Measurements from ENCODE around the gene OR51B2. TPM values are rescaled to one million over a fixed set of nuclear protein-coding genes. Genes with fewer than 3 reads are reported as not detected.
"Not testable (repeated sequence)": the region's sequence is repeated elsewhere in the genome, so short reads cannot be mapped to it uniquely, and the experiment has no call there.

The OR51B2 gene
- total RNA-seq, 4 donors from 2014 or later = not detected

DNA sequence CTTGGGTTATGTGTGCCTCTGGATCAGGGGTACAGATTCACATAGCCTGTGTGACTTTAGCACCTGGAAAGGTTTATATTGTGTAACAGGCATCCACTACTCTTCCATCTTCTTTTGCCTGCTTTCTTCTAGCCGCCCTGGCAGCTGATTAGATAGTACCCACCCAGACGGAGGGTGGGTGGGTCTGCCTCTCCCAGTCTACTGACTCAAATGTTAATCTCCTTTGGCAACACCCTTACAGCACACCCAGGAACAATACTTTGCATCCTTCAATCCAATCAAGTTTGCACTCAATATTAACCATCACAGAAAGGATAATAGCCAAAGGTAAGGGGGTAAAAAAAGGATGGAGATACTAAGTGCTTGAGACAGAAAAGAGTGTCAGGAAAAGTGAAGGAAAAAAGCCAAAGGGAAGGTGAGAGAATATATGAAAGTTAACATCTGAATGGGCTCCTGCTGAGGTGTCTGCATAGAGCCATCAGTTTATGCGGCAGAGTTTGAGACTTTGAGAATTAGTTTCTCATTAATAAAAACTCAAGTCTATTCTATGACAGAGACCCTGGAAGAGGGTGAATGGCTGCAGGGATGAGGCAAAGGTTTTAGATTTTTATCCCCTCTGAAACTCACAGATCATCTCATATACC, 24.6 kb upstream of the OR51B2 start:
- Histone ChIP-seq H3K9me3 (no peaks in the 10 kb centered on the region), H3K4me3 (no peak overlapping the region), H3K36me3 (no peaks in the 10 kb centered on the region), H3K27me3 (no peaks in the 10 kb centered on the region), H3K27ac (no peak overlapping the region), H3K4me1 (no peaks in the 10 kb centered on the region)
- TF ChIP-seq, protein P1, sequence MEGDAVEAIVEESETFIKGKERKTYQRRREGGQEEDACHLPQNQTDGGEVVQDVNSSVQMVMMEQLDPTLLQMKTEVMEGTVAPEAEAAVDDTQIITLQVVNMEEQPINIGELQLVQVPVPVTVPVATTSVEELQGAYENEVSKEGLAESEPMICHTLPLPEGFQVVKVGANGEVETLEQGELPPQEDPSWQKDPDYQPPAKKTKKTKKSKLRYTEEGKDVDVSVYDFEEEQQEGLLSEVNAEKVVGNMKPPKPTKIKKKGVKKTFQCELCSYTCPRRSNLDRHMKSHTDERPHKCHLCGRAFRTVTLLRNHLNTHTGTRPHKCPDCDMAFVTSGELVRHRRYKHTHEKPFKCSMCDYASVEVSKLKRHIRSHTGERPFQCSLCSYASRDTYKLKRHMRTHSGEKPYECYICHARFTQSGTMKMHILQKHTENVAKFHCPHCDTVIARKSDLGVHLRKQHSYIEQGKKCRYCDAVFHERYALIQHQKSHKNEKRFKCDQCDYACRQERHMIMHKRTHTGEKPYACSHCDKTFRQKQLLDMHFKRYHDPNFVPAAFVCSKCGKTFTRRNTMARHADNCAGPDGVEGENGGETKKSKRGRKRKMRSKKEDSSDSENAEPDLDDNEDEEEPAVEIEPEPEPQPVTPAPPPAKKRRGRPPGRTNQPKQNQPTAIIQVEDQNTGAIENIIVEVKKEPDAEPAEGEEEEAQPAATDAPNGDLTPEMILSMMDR (IDR thresholded peaks at IDR 0.05) = no peak
- TF ChIP-seq POLR2A (IDR thresholded peaks at IDR 0.05) = no peak
- intact Hi-C loops (cut with DNase I) = no loop called here
- 27 to 29% methylated on average over 3 of the region's 3 CpGs for WGBS, 2 donors
- no peak for DNase-seq

DNA sequence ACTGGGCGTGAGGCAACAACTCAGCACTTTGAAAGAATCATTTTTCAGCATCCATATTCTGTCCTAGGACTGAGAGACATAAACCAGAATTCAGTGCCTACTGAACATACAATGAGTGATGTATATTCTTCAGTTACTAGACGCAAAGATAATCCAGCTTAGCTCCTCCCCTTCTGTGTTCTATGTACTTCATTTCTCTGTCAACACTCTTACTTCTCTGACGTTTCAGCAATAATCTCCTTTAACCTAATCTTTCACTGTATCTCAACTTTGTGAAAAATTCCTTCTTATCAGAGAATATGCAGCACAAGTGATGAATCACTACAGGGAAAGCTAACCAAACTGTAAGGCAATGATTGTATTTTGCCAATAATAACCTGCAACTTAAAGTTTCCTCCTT, 21.7 kb upstream of the OR51B2 start:
- Histone ChIP-seq H3K4me3 (no peak overlapping the region), H3K4me1 (no peaks in the 10 kb centered on the region), H3K27me3 (no peaks in the 10 kb centered on the region), H3K36me3 (no peaks in the 10 kb centered on the region), H3K9me3 (no peaks in the 10 kb centered on the region), H3K27ac (no peak overlapping the region)
- no peak for DNase-seq
- 50 to 54% methylated on average over 3 of the region's 3 CpGs for WGBS, 2 donors
- TF ChIP-seq, protein P1 (IDR thresholded peaks at IDR 0.05) = no peak
- no peak for TF ChIP-seq POLR2A (IDR thresholded peaks at IDR 0.05)
- intact Hi-C loops (cut with DNase I) = no loop called here

DNA sequence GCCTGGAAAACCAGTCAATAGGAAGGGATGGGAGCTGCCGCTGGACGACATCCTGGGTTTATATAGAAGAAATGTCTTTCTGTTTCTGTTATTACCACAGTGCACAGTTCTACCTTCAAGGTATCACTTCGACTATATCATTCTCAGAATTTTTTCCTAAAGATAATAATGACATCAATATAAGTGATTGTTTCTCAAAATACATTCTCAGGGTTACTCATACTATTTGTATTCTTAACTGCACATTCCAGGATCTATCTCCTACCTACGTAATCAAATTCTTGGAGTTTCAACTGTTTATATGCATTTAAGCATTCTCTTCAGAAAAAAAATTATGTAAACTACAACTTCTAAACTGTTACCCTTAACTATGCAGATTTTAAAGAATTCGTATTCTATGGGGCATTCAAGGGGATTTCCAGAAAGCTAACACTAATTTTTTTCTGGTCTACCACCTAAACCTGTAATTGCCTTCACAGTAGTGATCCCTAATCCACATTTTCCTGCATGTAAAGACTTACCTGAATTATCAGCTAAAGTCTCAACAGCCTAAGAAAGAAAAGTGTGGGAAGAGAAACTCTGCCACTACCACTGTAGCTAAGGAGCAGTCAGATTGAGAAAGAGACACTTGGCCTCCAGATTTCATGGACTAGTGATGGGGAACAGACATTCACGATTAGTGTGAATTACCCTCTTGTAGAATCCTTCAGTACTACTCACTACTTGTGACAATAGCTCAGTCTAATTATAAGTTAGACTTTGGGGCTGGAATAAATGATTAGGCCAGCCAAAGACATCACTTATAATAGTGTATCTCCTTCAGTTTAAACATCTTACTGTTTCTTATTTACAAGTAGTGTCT, 19.6 kb upstream of the OR51B2 start, which contains the start of gene OR51B5:
OR51B5 (minus strand) TSS at position 51 of the 862 bp plus-strand sequence; CDS start at position 51, 0 bp downstream.
- TF ChIP-seq, protein P1 (IDR thresholded peaks at IDR 0.05) = no peak
- WGBS, 2 donors = 69 to 72% methylated on average over 6 of the region's 6 CpGs
- no peaks in the 10 kb centered on the region for H3K9me3 ChIP-seq
- H3K27me3 ChIP-seq = no peaks in the 10 kb centered on the region
- H3K4me1 ChIP-seq = no peaks in the 10 kb centered on the region
- intact Hi-C loops (cut with DNase I) = no loop called here
- H3K4me3 ChIP-seq = no peak within 1 kb of the TSS
- no peak within 1 kb of the TSS for H3K27ac ChIP-seq
- no peaks in the 10 kb centered on the region for H3K36me3 ChIP-seq
- DNase-seq = no peak

DNA sequence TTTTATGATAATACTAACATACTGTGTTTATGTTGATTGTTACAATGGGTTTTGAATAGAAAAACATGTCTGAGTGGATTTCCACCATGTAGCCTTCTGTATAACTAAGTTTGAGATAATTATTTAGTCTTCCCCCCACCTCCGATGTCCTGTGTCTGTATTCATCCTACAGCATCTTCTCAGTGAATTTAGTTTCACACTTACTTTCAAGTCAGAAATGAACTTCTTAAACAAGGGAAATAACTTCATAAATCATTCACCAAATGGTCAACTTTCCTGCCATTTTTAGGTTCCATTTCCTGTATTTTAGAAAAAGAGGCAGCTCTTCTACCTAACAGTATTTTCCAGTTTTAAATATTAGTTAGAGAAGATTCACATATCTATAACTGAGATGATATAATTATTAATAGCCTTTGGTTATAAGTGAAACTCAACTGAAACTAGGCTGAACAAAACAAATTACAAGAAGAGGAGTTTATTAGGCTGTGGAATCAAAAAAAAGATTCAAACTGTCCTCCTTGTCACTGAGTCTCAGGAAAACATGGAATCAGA, 15.8 kb upstream of the OR51B2 start:
- DNase-seq = no peak
- no peaks in the 10 kb centered on the region for H3K9me3 ChIP-seq
- WGBS, 2 donors = 71 to 79% methylated on average over 1 of the region's 1 CpG
- no peaks in the 10 kb centered on the region for H3K4me1 ChIP-seq
- no peaks in the 10 kb centered on the region for H3K36me3 ChIP-seq
- no peaks in the 10 kb centered on the region for H3K27me3 ChIP-seq
- intact Hi-C loops (cut with DNase I) = no loop called here
- no peak overlapping the region for H3K4me3 ChIP-seq
- TF ChIP-seq, protein P1 (IDR thresholded peaks at IDR 0.05) = no peak
- TF ChIP-seq POLR2A (IDR thresholded peaks at IDR 0.05) = no peak
- no peak overlapping the region for H3K27ac ChIP-seq

DNA sequence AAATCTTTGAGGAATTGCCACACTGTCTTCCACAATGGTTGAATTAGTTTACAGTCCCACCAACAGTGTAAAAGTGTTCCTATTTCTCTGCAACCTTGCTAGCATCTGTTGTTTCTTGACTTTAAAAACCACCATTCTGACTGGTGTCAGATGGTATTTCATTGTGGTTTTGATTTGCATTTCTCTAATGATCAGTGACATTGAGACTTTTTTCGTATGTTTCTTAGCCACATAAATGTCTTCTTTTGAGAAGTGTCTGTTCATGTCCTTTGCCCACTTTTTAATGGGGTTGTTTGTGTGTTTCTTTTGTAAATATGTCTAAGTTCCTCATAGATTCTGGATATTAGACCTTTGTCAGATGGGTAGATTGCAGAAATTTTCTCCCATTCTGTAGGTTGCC, 13.2 kb upstream of the OR51B2 start:
- H3K9me3 ChIP-seq; H3K4me1 ChIP-seq; H3K4me3 ChIP-seq; DNase-seq; H3K27me3 ChIP-seq; H3K27ac ChIP-seq; intact Hi-C loops (cut with DNase I); H3K36me3 ChIP-seq: not testable (repeated sequence)
- 63 to 70% methylated on average over 1 of the region's 1 CpG for WGBS, 2 donors

Measured in esophagus squamous epithelium (tissue), 5 donors.